Measurements from ENCODE around the gene ASAP2. TPM values are rescaled to one million over a fixed set of nuclear protein-coding genes. Genes with fewer than 3 reads are reported as not detected.
"Not testable (repeated sequence)": the region's sequence is repeated elsewhere in the genome, so short reads cannot be mapped to it uniquely, and the experiment has no call there.

ASAP2 gene
- total RNA-seq, 1 donor from 2014 or later: 23.7 TPM

GRCh38 chr2:9375857-9376428 is 169.3 kb downstream of the ASAP2 start:
- DNase-seq (ENCODE audit: low read depth): no peak

GRCh38 chr2:9377461-9378097 is 171.0 kb downstream of the ASAP2 start:
- DNase-seq (ENCODE audit: low read depth): no peak

- DNase-seq (ENCODE audit: low read depth): peak; percentile 79
These were observed 172.1 kb downstream of the ASAP2 start for GRCh38 chr2:9378433-9379390.

GRCh38 chr2:9379391-9379755 is 172.8 kb downstream of the ASAP2 start:
- DNase-seq (ENCODE audit: low read depth): no peak

GRCh38 chr2:9380702-9381628 is 174.4 kb downstream of the ASAP2 start:
- peak; percentile 90 for DNase-seq (ENCODE audit: low read depth)

GRCh38 chr2:9382604-9383235 is 176.1 kb downstream of the ASAP2 start:
- DNase-seq (ENCODE audit: low read depth): no peak

GRCh38 chr2:9384521-9384920 is 177.9 kb downstream of the ASAP2 start:
- DNase-seq (ENCODE audit: low read depth): no peak

- peak; percentile 63 for DNase-seq (ENCODE audit: low read depth)
These were observed 179.2 kb downstream of the ASAP2 start for GRCh38 chr2:9385841-9386240.

GRCh38 chr2:9388199-9388681 is 181.6 kb downstream of the ASAP2 start:
- DNase-seq (ENCODE audit: low read depth): no peak

GRCh38 chr2:9388950-9389911 is 182.6 kb downstream of the ASAP2 start:
- DNase-seq (ENCODE audit: low read depth): peak; percentile 86

GRCh38 chr2:9390151-9390850 is 183.7 kb downstream of the ASAP2 start:
- no peak for DNase-seq (ENCODE audit: low read depth)

GRCh38 chr2:9390991-9391390 is 184.4 kb downstream of the ASAP2 start:
- no peak for DNase-seq (ENCODE audit: low read depth)

GRCh38 chr2:9391961-9392720 is 185.5 kb downstream of the ASAP2 start:
- DNase-seq (ENCODE audit: low read depth): no peak

GRCh38 chr2:9392898-9393765 is 186.5 kb downstream of the ASAP2 start:
- DNase-seq (ENCODE audit: low read depth): no peak

- DNase-seq (ENCODE audit: low read depth): no peak
These were observed 188.2 kb downstream of the ASAP2 start for GRCh38 chr2:9394816-9395215.

- no peak for DNase-seq (ENCODE audit: low read depth)
These were observed 190.6 kb downstream of the ASAP2 start for GRCh38 chr2:9397201-9397600.

- DNase-seq (ENCODE audit: low read depth): not testable (repeated sequence)
These were observed 191.6 kb downstream of the ASAP2 start for GRCh38 chr2:9398251-9398650.
